Transverse colon (tissue), 4 donors: Measurements from ENCODE around the gene UGT3A2. TPM values are rescaled to one million over a fixed set of nuclear protein-coding genes. Genes with fewer than 3 reads are reported as not detected.

Source experiments
- DNase-seq: peaks from one replicate; pipeline ENCODE4 v3.0.0-alpha.2; 2019
- H3K27ac ChIP-seq, 4 donors: fragments of 200-600 bp; sonication (generic); 2 replicates each; pipeline ENCODE4 v1.5.1; 2016 to 2018; ENCODE audit warnings: inconsistent platforms in 4 of 4
- H3K27me3 ChIP-seq: fragments of 200-600 bp; sonication (generic); 2 replicates; pipeline ENCODE4 v1.5.1; 2017; ENCODE audit warnings: inconsistent platforms
- H3K36me3 ChIP-seq, 4 donors: fragments of 200-600 bp; sonication (generic); 2 replicates each; pipeline ENCODE4 v1.5.1; 2017 to 2019; ENCODE audit warnings: inconsistent platforms in 4 of 4
- H3K4me1 ChIP-seq, 4 donors: fragments of 200-600 bp; sonication (generic); 2 replicates each; pipeline ENCODE4 v1.5.1; 2017 to 2020; ENCODE audit warnings: inconsistent platforms in 4 of 4
- H3K4me3 ChIP-seq, 4 donors: fragments of 200-600 bp; sonication (generic); 1 replicate in 1 of 4; 2 replicates in 3 of 4; pipeline versions ENCODE4 v1.5.1 to v1.6.1; 2017 to 2019; ENCODE audit warnings: inconsistent platforms in 4 of 4
- H3K9me3 ChIP-seq, 2 donors: fragments of 200-600 bp; sonication (generic); 2 replicates each; pipeline ENCODE4 v1.5.1; 2017 to 2019; ENCODE audit warnings: inconsistent platforms in 2 of 2
- EP300 ChIP-seq: sonication (generic); formaldehyde crosslinking; IDR thresholded peaks from one replicate; pipeline ENCODE4 v1.6.1; 2017; ENCODE audit warnings: antibody characterized with exemption, low read depth
- POLR2A ChIP-seq: fragments of 450-650 bp; IDR thresholded peaks from one replicate; pipeline ENCODE4 v1.6.1; 2016; ENCODE audit warnings: antibody characterized with exemption, mild to moderate bottlenecking, moderate library complexity
- POLR2AphosphoS5 ChIP-seq, 3 donors: sonication (generic); formaldehyde crosslinking; IDR thresholded peaks; one replicate each; pipeline ENCODE4 v1.6.1; 2016; ENCODE audit warnings: antibody characterized with exemption in 3 of 3
- WGBS, 2 donors: methylation state at CpG; one replicate each; pipeline ENCODE4 v1.1.5; 2018; ENCODE audit warnings: low coverage in 1 of 2; 5-methylcytosine and 5-hydroxymethylcytosine counted together
- in situ Hi-C, 4 donors: fragments of 200-750 bp; cut with MboI; loops; one replicate each; pipeline versions ENCODE4 v1.15.0 to v1.15.1; 2017; ENCODE audit warnings: low sequenced_read_pairs in 3 of 4, low pct_ligation_motif_present in 1 of 4, low pct_unique_long_range_greater_than_20kb in 1 of 4
- intact Hi-C: fragments of 100-400 bp; cut with DNase I; formaldehyde crosslinking; loops from one replicate; pipeline ENCODE4 v1.15.1; 2023; ENCODE audit warnings: low total_unique reads
- total RNA-seq, 4 donors: library from RNA; depleted of rRNA; stranded (reverse); fragments of >200 nt; gene quantifications; one replicate each; pipeline ENCODE4 v1.1.0, GENCODE V29; 2016
- TF ChIP-seq, protein P1 (sequence below), 5 experiments: fragments of 200-600 bp in 3 of 5; fragments of 450-650 bp in 2 of 5; sonication (generic) in 3 of 5; IDR thresholded peaks; 1 replicate in 2 of 5; 2 replicates in 3 of 5; pipeline ENCODE4 v1.5.1; 2016 to 2017; ENCODE audit warnings: antibody characterized with exemption in 5 of 5, inconsistent platforms in 3 of 5, mild to moderate bottlenecking in 2 of 5, moderate library complexity in 1 of 5

The UGT3A2 gene
- total RNA-seq, 4 donors from 2014 or later = 0.48 TPM; not detected in 3

DNA sequence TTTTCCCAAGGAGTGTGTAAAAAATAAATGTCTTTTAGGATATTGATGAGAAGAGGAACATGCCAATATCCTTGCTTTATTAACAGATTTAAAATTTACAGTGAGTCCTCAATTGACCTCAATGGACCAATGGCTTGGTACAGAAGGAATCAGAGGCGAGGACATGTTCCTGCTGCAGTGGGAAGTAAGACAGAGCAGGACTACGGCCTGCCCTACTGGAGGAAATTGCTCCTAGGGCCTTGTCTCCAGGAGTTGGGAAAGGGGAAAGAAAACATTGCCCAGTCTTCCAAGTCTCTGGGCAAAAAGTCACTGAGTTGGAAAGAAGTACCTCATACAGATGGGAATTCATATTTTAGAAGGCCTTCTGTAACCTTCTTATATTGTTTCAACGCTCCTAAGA lies 33.1 kb upstream of the UGT3A2 start:
- Histone ChIP-seq H3K27me3 (no peaks in the 10 kb centered on the region), H3K4me1 (no peaks in the 10 kb centered on the region), H3K4me3 (no peak overlapping the region), H3K27ac (no peak overlapping the region), H3K36me3 (peaks cover 0 to 18% (median 8%) of the 10 kb centered on the region in 4 donors), H3K9me3 (no peaks in the 10 kb centered on the region)
- DNase-seq = no peak
- TF ChIP-seq POLR2AphosphoS5 (IDR thresholded peaks at IDR 0.05) (no peak), POLR2A (no peak), EP300 (no peak)
- TF ChIP-seq, protein P1, sequence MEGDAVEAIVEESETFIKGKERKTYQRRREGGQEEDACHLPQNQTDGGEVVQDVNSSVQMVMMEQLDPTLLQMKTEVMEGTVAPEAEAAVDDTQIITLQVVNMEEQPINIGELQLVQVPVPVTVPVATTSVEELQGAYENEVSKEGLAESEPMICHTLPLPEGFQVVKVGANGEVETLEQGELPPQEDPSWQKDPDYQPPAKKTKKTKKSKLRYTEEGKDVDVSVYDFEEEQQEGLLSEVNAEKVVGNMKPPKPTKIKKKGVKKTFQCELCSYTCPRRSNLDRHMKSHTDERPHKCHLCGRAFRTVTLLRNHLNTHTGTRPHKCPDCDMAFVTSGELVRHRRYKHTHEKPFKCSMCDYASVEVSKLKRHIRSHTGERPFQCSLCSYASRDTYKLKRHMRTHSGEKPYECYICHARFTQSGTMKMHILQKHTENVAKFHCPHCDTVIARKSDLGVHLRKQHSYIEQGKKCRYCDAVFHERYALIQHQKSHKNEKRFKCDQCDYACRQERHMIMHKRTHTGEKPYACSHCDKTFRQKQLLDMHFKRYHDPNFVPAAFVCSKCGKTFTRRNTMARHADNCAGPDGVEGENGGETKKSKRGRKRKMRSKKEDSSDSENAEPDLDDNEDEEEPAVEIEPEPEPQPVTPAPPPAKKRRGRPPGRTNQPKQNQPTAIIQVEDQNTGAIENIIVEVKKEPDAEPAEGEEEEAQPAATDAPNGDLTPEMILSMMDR (IDR thresholded peaks at IDR 0.05) = no peak
- WGBS, 2 donors = 96 to 98% methylated on average over 3 of the region's 3 CpGs
- intact Hi-C loops (no loop called here), in situ Hi-C loops (no loop called here)

DNA sequence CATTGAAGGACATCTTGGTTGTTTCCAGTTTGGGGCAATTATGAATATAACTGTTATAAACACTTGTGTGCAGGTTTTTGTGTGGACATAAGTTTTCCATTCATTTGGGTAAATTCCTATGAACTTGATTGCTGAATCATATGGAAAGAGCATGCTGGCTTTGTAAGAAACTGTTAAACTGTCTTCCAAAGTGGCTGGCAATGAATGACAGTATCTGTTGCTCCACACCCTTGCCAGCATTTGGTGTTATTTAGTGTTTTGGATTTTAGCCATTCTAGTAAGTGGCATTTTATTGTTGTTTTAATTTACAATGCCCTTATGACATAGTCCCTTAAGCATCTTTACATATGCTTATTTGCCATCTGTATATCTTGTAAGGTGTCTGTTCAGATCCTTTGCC lies 29.8 kb upstream of the UGT3A2 start:
- TF ChIP-seq POLR2AphosphoS5 (IDR thresholded peaks at IDR 0.05) (no peak), POLR2A (no peak), EP300 (no peak)
- TF ChIP-seq, protein P1 (IDR thresholded peaks at IDR 0.05) = no peak
- intact Hi-C loops (no loop called here), in situ Hi-C loops (no loop called here)
- no peaks in the 10 kb centered on the region for H3K36me3 ChIP-seq
- no peak overlapping the region for H3K4me3 ChIP-seq
- no peaks in the 10 kb centered on the region for H3K4me1 ChIP-seq
- DNase-seq = no peak
- no peaks in the 10 kb centered on the region for H3K9me3 ChIP-seq
- H3K27ac ChIP-seq = no peak overlapping the region
- H3K27me3 ChIP-seq = no peaks in the 10 kb centered on the region

DNA sequence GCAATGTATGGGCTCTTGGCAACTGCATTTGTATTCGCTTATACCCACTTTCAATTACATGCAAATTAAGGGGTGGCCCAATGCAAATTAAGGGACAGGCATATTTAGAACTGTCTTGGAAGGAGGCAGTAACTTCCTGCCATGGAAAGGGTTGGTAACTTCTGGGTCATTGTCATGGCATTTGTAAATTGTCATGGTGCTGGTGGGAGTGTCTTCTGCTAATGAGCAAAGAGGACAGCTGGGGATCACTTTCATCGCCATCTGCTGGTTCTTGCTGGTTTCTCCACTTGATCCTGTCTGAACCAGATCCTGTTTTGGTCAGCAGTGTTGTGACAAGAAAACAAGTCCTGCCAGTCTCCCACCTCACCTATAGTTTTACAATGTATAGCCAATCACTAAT lies 23.3 kb upstream of the UGT3A2 start:
- H3K9me3 ChIP-seq = peaks cover 0 to 3% of the 10 kb centered on the region in 2 donors
- in situ Hi-C loops = no loop called here
- no peak overlapping the region for H3K4me3 ChIP-seq
- 65% methylated on average over 2 of the region's 2 CpGs; no CpG with 5 or more reads in 1 of the 2 donors for WGBS, 2 donors
- no peak overlapping the region for H3K27ac ChIP-seq
- intact Hi-C loops = no loop called here
- H3K27me3 ChIP-seq = no peaks in the 10 kb centered on the region
- TF ChIP-seq POLR2AphosphoS5 (IDR thresholded peaks at IDR 0.05) = no peak
- TF ChIP-seq, protein P1 (IDR thresholded peaks at IDR 0.05) = peak in 1 of 5 experiments; percentile 4
- no peaks in the 10 kb centered on the region for H3K36me3 ChIP-seq
- no peak for DNase-seq
- H3K4me1 ChIP-seq = no peaks in the 10 kb centered on the region

DNA sequence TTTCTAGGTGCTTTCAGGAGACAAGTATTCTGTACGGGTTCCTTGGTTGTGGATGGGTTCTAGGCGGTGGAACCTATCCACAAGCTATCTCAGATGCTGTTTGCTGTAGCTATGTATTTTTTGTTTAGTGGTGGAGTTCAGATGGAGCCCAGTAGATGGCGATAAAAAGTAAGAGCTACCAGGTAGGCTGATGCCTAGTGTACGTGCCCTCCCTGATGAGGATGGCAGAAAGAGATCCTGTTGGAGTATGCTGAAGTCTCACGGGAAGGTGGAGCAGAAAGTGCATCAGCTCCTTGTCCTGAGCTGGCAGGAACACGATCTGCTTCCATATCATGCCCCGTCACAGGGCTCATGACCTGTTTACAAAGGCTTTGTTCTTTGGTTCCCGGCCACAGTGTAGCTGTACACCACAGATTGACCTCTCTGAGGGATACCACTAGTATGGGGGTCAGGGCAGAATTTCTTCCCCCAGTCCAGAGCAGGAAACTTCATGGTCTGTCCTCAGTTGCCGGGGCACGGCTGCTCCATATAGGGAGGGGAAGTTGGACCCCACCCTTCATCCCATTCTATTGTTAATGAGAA lies 12.6 kb upstream of the UGT3A2 start:
- no peak for DNase-seq
- H3K27ac ChIP-seq = no peak overlapping the region
- no peak overlapping the region for H3K4me3 ChIP-seq
- WGBS, 2 donors = 14 to 22% methylated on average over 5 to 10 of the region's 10 CpGs
- H3K36me3 ChIP-seq = no peaks in the 10 kb centered on the region
- intact Hi-C loops (no loop called here), in situ Hi-C loops (no loop called here)
- H3K27me3 ChIP-seq = peaks cover 7% of the 10 kb centered on the region
- H3K4me1 ChIP-seq = no peaks in the 10 kb centered on the region
- no peaks in the 10 kb centered on the region for H3K9me3 ChIP-seq
- TF ChIP-seq POLR2A = no peak
- TF ChIP-seq, protein P1 (IDR thresholded peaks at IDR 0.05) = peak; percentile 24 to 59 (median 48)
